NCI-H82 (cell line): ENCODE data around the gene SNRPA.
"Not testable (repeated sequence)": the region's sequence is repeated elsewhere in the genome, so short reads cannot be mapped to it uniquely, and the experiment has no call there.

Experiments
- DNase-seq: peaks from one replicate; lab custom pipeline; 2025; lab: John Stamatoyannopoulos, UW

The SNRPA gene

DNA sequence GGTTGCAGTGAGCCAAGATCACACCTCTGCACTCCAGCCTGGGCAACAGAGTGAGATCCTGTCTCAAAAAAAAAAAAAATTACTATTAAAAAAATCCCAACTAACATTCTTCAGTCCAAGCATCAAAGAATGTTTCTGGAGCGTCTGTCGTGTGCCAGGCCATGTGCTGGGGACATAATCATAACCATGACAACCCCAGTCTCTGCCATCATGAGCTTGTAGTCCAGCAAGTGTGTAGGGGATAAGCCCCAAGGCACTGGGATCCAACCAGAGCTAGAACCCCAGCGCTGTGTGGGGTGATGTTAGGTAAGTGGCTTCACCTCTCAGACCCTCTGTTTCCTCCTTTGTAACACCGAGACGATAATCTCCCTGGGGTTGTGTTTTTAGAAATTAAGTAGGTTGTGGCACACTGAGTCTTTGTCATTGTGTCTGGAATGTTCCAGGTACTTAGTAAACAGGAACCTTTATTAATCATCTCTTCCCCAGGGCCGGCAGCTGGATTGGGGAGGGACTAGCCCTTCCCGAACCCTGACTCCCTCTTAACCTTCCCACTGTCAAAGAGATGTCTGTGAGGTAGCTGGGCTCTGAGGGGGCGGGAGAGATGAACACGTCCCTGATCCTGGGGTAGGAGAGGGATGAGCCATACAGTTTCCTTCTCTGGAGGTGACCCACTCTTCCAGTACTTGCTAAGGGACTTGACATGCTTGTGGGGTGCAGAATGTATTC, 28.9 kb upstream of the SNRPA start:
- DNase-seq: peak; percentile 48

DNA sequence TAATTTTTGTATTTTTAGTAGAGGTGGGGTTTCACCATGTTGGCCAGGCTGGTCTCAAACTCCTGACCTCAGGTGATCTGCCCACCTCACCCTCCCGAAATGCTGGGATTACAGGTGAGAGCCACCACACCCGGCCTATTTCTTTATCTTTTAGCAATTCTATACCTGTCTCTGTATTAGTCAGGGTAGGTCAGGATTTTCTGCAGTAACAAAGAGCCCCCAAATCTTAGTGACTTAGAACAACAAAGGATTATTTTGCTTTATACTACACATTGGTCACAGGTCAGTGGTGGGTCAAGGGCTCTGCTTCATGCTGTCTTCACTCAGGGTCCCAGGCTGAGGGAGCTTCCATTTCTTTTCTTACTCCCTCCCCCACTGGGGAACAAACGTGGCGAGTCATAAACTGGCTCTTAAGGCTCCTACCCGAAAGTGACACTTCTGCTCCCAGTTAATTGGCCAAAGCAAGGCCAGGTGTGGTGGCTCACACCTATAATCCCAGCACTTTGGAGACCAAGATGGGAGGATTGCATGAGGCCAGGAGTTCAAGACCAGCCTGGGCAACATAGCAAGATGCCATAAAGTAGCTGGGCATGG, 27.2 kb upstream of the SNRPA start:
- DNase-seq: no peak

DNA sequence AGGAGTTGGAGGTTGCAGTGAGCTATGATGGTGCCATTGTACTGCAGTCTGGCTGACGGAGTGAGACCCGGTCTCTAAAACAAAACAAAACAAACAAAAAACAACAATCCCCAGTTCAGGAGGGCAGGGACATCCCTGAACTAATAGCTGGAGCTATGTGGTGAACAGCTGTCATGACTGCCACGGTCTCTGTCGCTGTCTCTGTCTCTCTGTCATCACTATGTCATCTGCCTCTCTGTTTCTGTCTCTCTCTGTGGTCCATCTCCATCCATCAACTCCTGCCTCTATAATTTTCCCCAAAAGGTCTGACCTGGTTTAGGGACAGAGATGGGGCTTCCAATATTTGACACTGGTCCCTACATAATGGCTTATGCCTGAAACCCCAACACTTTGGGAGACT, 26.7 kb upstream of the SNRPA start:
- no peak for DNase-seq

DNA sequence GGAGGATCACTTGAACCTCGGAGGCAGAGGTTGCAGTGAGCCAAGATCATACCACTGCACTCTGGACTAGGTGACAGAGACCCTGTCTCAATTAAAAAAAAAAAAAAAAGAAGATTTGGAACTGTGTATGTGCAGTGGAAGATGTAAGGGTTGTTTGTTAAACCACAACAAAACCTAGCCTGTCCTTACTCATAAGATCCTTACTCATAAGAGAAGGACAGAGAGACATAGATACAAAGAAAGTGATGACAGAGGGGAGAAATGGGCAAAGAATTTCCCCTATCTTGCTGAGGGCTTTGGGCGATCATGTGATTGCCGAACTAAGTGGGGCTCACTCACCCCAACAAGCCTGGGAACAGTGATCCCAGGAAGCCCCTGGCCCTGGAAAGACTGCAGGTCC, 26.1 kb upstream of the SNRPA start:
- DNase-seq: no peak

DNA sequence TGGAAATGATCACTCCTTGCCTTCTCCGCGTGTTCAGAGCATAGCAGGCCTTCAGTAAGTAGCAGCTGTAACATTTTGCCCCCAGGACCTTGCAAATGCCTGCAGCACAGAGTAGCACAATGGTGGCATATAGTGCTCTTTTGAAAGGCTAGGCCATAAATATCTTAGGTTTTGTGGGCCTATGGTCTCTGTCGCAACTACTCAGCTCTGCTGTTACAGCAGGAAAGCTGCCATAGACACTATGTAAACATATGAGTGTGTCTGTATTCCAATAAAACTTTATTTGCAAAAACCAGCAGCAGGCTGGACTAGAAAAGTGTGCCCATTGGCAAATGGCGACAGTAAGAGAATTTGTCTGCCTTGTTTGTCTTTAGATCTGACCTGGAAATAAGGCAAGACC, 24.7 kb upstream of the SNRPA start:
- DNase-seq: no peak

DNA sequence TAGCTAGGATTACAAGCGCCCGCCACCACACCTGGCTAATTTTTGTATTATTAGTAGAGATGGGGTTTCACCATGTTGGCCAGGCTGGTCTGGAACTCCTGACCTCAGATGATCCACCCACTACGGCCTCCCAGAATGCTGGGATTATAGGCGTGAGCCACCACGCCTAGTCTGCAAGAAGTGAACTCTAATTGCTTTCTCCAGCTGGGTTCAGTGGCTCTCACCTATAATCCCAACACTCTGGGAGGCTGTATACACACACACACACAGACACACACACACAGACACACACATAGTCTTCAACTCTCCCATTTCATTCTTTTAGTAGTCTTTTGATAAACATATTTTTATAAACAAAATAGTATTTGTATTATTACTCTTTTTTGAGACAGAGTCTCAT, 20.9 kb upstream of the SNRPA start:
- not testable (repeated sequence) for DNase-seq

DNA sequence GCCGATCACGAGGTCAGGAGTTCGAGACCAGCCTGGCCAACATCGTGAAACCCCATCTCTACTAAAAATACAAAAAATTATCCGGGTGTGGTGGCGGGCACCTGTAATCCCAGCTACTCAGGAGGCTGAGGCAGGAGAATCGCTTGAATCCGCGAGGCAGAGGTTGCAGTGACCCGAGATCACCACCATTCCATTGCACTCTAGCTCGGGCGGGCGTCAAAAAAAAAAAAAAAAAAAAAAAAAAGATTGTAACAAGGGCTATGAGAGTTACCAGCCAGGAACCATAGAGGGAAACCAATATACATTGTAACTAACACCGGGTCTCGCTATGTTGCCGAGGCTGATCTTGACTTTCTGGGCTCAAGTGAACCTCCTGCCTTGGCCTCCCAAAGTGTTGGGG, 18.7 kb upstream of the SNRPA start:
- DNase-seq: not testable (repeated sequence)

DNA sequence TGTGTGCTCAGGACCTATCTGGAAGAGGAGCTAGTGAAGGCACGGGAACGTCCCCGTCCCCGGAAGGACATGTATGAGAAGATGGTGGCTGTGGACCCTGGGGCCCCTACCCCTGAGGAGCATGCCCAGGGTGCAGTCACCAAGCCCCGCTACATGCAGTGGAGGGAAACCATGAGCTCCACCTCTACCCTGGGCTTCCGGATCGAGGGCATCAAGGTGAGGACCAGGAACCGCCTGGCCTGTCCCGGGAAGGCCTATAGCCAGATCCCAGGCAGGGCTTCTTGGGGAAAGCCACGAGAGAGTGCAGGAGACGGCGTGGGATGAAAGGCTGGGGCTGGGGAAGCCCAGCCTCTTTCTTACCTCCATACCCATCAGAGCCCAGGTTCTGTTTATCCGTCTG, 17.9 kb upstream of the SNRPA start:
- no peak for DNase-seq

DNA sequence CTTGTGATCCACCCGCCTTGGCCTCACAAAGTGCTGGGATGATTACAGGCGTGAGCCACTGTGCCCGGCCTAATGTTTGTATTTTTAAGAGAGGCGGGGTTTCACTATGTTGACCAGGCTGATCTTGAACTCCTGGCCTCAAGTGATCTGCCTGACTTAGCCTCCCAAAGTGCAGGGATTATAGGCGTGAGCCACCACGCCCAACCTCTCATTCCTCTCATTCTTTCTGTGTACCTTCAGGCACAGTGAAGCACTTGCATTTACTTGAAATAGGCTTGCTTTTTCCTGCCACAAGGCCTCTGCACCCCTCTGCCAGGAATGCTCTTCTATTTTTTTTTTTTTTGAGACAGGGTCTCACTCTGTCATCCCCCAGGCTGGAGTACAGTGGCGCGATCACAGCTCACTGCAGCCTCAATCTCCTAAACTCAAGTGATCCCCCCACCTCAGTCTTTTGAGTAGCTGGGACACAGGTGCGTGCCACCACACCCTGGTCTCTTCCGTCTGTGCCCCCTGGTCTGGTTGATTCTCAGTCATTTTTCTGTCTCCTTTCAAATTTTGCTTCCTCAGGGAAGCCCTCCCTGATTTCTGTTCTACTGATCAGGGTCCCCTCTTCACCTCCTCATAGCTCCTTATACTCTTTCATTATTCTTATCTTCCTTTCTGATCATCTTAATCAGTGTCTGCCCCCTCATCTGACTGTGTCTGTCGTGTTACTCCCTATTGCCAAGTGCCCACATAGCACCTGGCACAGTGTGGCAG, 15.8 kb upstream of the SNRPA start:
- no peak for DNase-seq

DNA sequence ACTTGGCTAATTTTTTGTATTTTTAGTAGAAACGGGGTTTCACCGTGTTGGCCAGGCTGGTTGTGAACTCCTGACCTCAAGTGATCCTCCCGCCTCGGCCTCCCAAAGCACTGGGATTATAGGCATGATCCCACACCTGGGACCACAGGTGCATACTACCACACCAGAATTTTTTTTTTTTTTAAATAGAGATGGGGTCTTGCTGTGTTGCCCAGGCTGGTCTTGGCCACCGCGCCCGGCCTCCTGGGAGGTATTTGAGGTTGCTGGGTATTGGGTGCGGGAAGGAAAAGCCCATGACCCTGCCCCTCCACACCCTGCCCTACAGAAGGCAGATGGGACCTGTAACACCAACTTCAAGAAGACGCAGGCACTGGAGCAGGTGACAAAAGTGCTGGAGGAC, 14.3 kb upstream of the SNRPA start:
- DNase-seq: no peak

DNA sequence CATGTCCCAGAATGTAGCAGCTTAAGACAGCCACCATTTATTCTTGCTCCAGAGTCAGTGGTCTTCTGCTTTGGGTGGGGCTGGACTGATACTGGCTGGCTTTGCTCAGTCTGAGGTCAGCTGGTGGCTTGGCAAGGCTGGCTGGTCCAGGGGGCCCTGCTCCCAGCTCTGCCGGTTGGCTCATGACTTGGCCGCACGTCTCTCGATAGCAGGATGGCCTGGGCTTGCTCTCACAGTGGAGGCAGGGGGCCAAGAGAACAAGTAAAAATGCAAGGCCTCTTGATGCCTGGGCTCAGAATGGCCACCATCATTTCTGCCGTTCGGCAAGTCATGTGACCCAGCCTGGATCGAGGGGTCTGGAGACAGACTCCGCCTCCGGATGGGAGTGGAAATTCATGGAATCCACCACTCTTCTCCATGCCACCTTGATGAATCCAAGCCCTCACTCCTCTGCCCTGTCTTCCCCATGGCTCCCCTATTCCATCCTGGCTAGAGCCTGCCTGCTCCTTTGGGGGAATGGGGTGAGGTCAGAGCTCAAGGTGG, 13.8 kb upstream of the SNRPA start:
- DNase-seq: no peak

DNA sequence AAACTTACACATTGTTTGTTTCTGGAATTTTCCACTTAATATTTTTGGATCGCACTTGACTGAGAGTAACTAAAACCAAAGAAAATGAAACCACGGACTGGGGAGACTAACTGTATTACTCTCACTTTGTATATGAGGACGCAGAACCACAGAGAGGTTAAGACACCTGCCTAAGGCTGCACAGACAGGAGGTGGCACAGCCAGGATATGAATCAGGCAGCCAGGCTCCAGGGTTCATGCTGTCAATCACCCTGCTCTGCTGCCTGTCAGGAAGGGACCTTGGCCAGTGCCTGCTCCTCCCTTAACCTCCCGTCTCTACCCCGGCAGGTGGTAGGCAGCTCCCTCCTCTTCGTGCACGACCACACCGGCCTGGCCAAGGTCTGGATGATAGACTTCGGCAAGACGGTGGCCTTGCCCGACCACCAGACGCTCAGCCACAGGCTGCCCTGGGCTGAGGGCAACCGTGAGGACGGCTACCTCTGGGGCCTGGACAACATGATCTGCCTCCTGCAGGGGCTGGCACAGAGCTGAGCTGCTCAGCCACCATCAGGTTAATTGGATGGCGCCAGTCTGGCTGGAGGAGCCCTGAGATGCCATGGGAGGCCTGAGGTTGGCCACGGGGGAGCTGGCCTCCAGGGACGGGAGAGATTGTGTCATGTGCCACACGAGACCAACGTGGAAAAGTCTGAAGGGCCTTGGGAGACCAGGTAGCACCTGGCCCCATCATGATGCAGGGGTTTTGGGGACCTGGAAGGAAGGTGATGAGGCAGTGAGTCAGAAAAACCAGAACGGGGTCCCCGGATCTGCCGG, 11.8 kb upstream of the SNRPA start:
- no peak for DNase-seq

DNA sequence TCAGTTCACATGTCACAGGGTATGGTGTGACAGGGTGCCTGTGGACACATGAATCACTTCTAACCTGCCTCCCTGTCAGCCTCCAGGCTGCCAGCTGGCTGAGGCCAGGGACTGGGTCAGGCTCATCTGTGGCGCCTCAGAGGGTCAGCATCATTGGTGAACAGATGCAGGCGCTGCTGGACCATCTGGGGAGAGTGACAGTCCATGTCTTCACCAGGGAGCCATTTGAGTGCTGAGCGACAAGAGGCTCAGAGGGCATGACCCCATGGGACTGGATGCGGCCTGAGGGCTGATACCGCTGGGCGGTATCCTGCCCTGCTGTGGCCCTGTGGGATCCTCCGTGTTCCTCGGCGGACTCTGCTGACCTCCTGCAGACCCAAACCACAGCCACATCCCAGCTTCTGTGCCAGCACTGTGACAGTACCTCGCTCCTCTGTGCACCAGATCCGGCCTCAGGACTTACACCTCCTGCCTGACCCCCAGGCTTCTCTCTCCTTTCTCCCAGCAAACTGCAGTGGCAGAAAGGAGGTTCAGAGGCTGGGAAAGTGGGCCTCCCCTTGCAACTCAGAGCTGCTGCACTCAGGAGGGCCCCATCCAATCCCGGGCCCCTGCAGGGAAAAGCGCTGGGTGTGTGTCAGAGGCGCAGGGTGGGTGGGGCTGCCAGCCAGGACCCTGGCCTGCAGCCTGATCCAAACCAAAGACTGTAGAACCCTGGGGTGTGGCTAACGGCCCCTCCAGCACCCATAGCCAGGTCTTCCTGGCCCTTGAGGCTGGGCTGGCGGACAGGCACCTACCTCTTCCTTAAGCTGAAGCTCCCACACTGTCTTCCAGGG, 10.9 kb upstream of the SNRPA start:
- DNase-seq: no peak

DNA sequence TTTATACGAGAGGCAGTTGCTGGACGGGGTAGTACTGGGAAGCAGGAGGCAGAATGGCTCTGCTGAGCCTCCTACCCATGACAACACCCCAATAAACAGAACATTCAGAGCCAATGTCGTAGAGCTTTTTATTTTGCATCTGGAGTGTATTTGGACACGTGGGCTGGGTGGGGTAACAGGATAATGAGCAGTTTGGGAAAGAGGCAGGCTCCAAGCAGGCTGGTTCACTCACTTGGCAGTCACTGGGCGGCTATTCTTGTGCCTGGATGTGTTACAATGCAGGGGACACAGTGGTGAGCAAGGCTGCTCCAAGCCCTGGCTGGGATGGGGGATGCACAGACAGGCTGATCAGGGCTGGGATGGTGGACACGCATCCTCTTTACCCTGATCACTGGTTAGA, 10.3 kb upstream of the SNRPA start:
- DNase-seq: no peak

DNA sequence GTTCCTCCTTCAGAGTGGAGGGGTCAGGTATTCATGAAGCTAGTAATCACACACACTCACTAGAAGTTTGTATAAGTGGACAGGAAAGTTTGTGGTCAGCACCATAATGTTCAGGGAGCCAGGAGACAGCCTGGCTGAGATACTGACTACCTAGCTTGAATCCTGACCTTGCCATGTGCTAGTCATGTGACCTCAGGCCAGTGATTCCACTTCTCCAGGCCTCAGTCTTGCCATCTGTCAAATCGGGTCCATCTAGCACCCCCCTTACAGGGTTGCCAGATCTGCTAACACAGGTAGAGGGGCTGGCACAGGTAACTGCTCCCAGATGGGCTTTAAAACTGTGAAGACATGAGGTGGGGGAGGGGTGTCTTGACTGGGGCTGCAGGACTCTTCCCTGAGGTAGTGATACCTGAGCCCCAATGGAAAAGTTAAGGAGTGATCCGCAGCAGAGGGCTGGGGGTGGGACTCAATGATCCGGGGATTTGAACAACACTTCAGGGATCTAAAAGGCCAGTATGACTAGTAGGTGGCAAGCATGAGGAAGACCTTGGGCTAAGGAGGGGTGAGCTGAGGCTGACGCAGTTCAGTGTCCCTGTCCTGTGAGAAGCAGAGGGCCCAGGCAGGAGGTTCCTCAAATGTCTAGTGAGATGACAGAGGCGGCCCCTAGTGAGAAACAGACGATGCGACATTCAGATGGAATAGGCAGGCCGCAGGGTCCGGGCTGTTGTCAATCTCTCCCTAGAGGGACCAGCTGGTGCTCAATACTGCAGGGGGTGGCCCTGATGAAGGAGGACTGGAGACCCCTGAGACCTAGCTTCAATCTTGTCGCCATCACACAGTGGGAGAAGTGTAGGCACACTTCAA, 9.2 kb upstream of the SNRPA start:
- DNase-seq: no peak

DNA sequence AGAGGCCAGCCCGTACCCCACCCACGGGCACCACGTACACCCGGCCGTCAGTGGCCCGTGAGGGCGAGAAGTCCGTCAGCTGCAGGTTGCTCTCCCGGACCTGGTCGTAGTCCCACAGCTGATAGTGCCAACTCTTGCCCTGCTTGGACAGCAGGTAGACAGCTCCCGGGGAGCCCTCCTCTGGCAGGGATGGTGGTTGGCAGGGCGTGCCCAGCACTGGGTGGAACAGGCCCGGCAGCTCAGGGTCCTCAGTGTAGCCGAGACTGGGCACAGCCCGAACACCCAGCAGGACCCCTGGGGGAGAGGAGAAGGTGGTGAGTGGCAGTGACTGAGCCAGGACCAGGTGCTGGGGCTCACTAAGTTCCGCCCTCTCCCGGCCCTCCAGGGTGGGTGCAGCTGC, 8.5 kb upstream of the SNRPA start:
- no peak for DNase-seq

DNA sequence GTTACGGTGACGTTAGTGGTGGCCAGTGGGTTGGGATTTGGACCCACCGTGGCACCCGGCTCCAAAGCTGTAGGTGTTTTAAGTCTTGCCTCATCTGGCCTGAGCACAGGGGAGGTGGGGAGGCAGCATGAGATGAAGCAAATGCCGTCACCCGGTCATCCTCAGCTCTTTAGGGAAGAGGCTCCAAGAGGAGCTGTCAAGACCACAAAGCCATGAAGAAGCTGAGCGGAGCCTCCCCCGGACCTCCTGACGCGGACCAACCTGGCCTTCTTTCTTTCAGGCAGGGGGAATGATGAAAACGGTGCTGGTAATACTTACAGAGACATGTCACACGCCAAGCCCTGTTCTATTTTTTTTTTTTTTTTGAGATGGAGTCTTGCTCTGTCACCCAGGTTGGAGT, 8.1 kb upstream of the SNRPA start:
- DNase-seq: no peak

DNA sequence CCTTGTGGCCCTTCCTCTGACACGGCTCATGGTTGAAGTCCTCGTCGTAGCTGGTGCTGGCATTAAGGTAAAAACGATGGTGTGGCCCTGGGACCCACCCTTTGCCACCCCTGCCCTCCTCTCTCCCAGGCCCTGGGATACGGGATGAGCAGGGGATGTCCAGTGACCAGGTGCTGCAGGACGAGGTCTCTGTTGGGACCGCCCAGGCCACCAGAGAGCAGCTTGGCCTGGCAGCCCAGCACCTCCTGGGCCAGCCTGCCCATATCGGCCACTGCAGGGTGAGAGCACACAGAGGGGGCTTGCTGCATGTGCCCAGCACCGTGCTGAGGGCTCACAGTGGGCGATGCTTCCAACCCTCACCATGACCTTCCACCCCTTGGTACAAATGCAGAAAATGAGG, 7.1 kb upstream of the SNRPA start:
- DNase-seq: no peak

DNA sequence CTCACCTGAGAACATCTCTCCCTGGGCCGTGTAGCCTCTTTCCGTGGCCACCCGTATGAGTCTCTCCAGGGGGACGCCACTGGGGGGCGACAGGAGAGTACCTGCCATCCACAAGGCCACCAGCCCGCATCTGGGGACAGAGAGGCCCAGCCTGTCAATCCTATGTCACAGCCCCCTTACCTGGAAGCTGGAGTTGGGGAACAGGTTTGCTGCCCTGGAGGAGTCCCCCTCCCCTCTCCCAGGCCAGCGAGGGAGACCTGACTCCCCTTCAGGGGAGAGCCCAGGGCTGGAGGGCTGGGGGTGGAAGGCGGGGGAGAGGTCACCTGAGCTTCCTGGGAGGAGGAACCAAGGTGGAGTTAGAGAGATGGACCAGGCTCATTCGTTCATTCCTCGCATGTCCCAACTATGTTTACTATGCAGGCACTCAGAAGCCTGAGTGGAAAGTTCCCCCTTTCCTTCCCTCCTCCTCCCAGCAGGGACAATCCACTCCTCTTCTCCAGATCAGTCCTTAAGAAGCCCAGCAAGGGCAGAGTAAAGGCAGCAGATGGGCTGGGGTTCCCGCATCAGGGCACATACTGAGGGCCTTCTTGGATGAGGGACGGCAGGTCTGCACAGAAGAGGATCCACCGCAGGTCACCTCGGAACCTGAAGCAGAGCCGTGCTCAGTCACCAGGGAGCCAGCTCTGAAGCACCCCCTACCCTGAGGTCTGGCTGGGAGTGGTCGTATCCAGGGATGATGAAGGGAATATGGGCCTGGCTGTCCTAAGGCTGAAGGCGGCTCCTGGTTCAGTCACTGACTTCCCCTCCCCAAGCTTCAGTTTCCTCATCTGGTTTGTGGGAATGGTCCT, 6.2 kb upstream of the SNRPA start:
- DNase-seq: peak; percentile 33

DNA sequence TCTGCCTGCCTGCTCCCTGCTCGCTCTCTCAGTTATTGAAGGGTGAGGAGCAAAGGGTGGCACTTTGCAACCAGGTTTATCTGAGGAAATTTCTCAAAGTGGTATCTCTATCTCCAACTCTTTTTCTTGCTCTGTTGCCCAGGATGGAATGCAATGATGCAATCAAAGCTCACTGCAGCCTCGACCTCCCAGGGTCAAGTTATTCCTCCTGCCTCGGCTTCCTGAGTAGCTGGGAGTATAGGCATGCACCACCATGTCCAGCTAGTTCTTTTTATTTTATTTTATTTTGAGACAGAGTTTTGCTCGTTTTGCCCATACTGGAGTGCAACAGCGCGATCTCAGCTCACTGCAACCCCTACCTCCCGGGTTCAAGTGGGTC, 5.6 kb upstream of the SNRPA start:
- DNase-seq: no peak
